ENCODE data around the gene XDH. TPM values are rescaled to one million over a fixed set of nuclear protein-coding genes. Genes with fewer than 3 reads are reported as not detected.

Gene XDH
- total RNA-seq, 1 experiment from 2014 or later, result 0.08 TPM

GRCh38 chr2:31428001-31428418 is 13.5 kb upstream of the XDH start:
- H3K9me3 ChIP-seq (ENCODE audit: control insufficient read depth, insufficient read depth, low read depth, low read length), result no peaks in the 10 kb centered on the region
- no peak overlapping the region for H3K27ac ChIP-seq (ENCODE audit: low read length)
- H3K4me3 ChIP-seq (ENCODE audit: low read depth in 2 of 2, low read length in 2 of 2), result no peak overlapping the region
- DNase-seq (ENCODE audit: low read depth, low spot score) (no peak), ATAC-seq (no peak)
- ChIA-PET POLR2A (no interaction called here), CTCF (no interaction called here)
- no peaks in the 10 kb centered on the region for H3K36me3 ChIP-seq (ENCODE audit: control insufficient read depth, insufficient read depth, low read length)
- in situ Hi-C loops (cut with HindIII; ENCODE audit: low pct_unique_long_range_greater_than_20kb, low sequenced_read_pairs), result no loop called here
- H3K4me1 ChIP-seq (ENCODE audit: control insufficient read depth, insufficient read depth, low read length), result no peaks in the 10 kb centered on the region
- intact Hi-C loops (cut with micrococcal nuclease; ENCODE audit: unreplicated experiment), result no loop called here
- H3K27me3 ChIP-seq (ENCODE audit: control insufficient read depth, insufficient read depth, low read length), result no peaks in the 10 kb centered on the region
- TF ChIP-seq CTCF (IDR thresholded peaks at IDR 0.05) (no peak), TCF7L2 (IDR thresholded peaks at IDR 0.05; ENCODE audit: low read depth, low read length) (no peak), SIN3A (IDR thresholded peaks at IDR 0.05; ENCODE audit: borderline replicate concordance, insufficient read depth, low read depth, low read length) (no peak), REST (IDR thresholded peaks at IDR 0.05; ENCODE audit: insufficient read depth in 1 of 2, low read depth in 2 of 2, low read length in 1 of 2) (no peak), POLR2AphosphoS5 (IDR thresholded peaks at IDR 0.05; ENCODE audit: low read depth, low read length) (no peak)
- BruUV-seq (replicated peaks), result no TSS peak

GRCh38 chr2:31426096-31426495 is 11.6 kb upstream of the XDH start:
- no peak for ATAC-seq

More at GRCh38 chr2:31426096-31426495, 11.6 kb upstream of the XDH start:
- ChIA-PET CTCF (no interaction called here), POLR2A (no interaction called here)
- Histone ChIP-seq H3K36me3 (ENCODE audit: control insufficient read depth, insufficient read depth, low read length) (no peaks in the 10 kb centered on the region), H3K27ac (ENCODE audit: low read length) (no peak overlapping the region), H3K4me3 (ENCODE audit: low read depth in 2 of 2, low read length in 2 of 2) (no peak overlapping the region), H3K4me1 (ENCODE audit: control insufficient read depth, insufficient read depth, low read length) (no peaks in the 10 kb centered on the region), H3K27me3 (ENCODE audit: control insufficient read depth, insufficient read depth, low read length) (no peaks in the 10 kb centered on the region), H3K9me3 (ENCODE audit: control insufficient read depth, insufficient read depth, low read depth, low read length) (no peaks in the 10 kb centered on the region)
- intact Hi-C loops (cut with micrococcal nuclease; ENCODE audit: unreplicated experiment) (no loop called here), in situ Hi-C loops (cut with HindIII; ENCODE audit: low pct_unique_long_range_greater_than_20kb, low sequenced_read_pairs) (no loop called here)
- TF ChIP-seq TCF7L2 (IDR thresholded peaks at IDR 0.05; ENCODE audit: low read depth, low read length), result no peak
- TF ChIP-seq REST (IDR thresholded peaks at IDR 0.05; ENCODE audit: insufficient read depth in 1 of 2, low read depth in 2 of 2, low read length in 1 of 2), result no peak
- no peak for TF ChIP-seq CTCF (IDR thresholded peaks at IDR 0.05)
- no peak for TF ChIP-seq POLR2AphosphoS5 (IDR thresholded peaks at IDR 0.05; ENCODE audit: low read depth, low read length)
- TF ChIP-seq SIN3A (IDR thresholded peaks at IDR 0.05; ENCODE audit: borderline replicate concordance, insufficient read depth, low read depth, low read length), result no peak
- no TSS peak for BruUV-seq (replicated peaks)
- no peak for DNase-seq (ENCODE audit: low read depth, low spot score)

All from Panc1 (cell line).